IPS-15b (cell line): Measurements from ENCODE around the gene MRPS14.
A peak's percentile ranks its signal among the peaks of the same experiment; 100 is the strongest.

Source experiments
- H3K27me3 ChIP-seq: one replicate; pipeline ENCODE4 v1.6.1; 2013; ENCODE audit warnings: low read length; ENCODE audit not compliant: control insufficient read depth, insufficient read depth
- H3K36me3 ChIP-seq: one replicate; pipeline ENCODE4 v1.6.1; 2013; ENCODE audit warnings: low read length; ENCODE audit not compliant: control insufficient read depth, insufficient read depth
- H3K4me1 ChIP-seq: one replicate; pipeline ENCODE4 v1.6.1; 2013; ENCODE audit warnings: mild to moderate bottlenecking, low read length; ENCODE audit not compliant: control insufficient read depth, insufficient read depth
- H3K4me3 ChIP-seq: one replicate; pipeline ENCODE4 v1.5.1; 2013; ENCODE audit warnings: low read depth, low read length
- H3K9ac ChIP-seq: one replicate; pipeline ENCODE4 v1.6.1; 2013; ENCODE audit warnings: low read depth, mild to moderate bottlenecking, low read length
- H3K9me3 ChIP-seq: one replicate; pipeline ENCODE4 v1.6.1; 2013; ENCODE audit warnings: mild to moderate bottlenecking, low read length; ENCODE audit not compliant: control insufficient read depth, insufficient read depth

Gene MRPS14

GRCh38 chr1:174974711-174975119, 48.5 kb downstream of the MRPS14 start:
- Histone ChIP-seq H3K9ac (no peak overlapping the region), H3K9me3 (no peaks in the 10 kb centered on the region), H3K36me3 (peaks cover 43% of the 10 kb centered on the region), H3K4me1 (no peaks in the 10 kb centered on the region), H3K27me3 (no peaks in the 10 kb centered on the region), H3K4me3 (no peak overlapping the region)

DNA sequence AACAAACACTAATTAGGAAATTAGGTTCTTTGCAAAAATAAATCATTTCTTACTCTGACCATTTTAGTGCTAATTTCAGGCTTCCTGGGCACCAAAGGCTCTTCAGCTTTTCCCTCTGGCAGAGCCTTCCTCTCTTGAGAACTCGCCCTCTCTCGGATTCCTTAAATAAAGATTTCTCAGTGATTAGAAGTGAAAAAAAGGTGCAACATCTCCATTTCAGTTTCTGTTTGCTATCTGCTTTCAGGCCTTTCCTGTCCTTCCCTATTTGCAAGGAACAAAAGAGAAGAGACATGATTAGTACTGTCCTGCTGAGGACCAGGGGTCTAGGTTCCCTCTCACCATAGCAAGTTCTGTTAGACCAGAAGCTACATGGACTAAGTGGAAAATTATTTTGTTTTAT, 51.3 kb downstream of the MRPS14 start:
- no peak overlapping the region for H3K9ac ChIP-seq
- no peak overlapping the region for H3K4me3 ChIP-seq
- no peaks in the 10 kb centered on the region for H3K27me3 ChIP-seq
- H3K4me1 ChIP-seq, result no peaks in the 10 kb centered on the region
- H3K9me3 ChIP-seq, result no peaks in the 10 kb centered on the region
- H3K36me3 ChIP-seq, result peaks cover 33% of the 10 kb centered on the region

GRCh38 chr1:174971466-174971865, 51.8 kb downstream of the MRPS14 start:
- Histone ChIP-seq H3K4me1 (no peaks in the 10 kb centered on the region), H3K36me3 (peaks cover 29% of the 10 kb centered on the region), H3K4me3 (no peak overlapping the region), H3K9me3 (no peaks in the 10 kb centered on the region), H3K27me3 (no peaks in the 10 kb centered on the region), H3K9ac (no peak overlapping the region)

DNA sequence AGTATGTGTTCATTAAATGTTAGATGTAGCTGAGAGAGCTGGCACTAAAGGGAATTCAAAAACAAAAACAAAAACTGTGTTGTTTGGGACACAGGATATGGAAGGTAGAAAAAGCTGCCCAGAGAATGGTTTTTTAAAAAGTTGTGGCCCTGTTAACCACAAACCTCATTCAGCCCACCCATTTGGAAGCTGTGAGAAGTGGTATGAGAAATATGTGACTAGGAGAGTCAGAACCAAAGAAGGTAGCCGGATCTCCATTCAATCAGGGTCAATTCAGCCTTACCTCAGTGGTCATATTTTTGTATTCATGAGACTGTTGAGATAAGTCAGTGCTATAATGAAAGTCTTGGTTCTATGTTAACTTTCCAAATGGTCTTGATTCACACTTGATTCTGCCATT, 53.2 kb downstream of the MRPS14 start:
- Histone ChIP-seq H3K4me1 (no peaks in the 10 kb centered on the region), H3K9me3 (no peaks in the 10 kb centered on the region), H3K27me3 (no peaks in the 10 kb centered on the region), H3K9ac (no peak overlapping the region), H3K4me3 (no peak overlapping the region), H3K36me3 (peaks cover 16% of the 10 kb centered on the region)

DNA sequence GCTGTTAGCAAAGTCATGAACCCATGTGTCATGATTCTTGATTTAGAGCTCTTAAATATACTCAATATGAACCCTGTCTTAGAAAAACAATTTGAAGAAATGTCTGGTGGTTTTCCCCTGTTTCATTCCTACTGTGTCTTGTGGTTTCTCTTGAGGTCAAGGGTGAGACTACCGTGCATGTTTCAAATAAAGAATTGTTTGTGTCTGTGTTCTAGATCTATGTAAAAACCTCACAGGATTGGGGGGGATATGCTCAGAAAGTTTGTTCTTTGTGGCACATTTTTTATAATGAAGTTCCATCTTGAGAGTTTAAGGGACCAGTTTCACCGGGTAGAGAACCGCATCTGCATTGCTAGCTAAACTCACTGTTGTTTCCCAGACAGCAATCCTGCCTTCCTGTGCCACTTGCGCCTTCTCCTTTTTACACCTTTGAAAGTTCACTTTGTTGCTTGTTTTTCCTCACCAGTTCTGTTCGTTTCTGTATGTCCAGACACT, 54.4 kb downstream of the MRPS14 start:
- no peak overlapping the region for H3K9ac ChIP-seq
- H3K4me3 ChIP-seq, result no peak overlapping the region
- no peaks in the 10 kb centered on the region for H3K9me3 ChIP-seq
- no peaks in the 10 kb centered on the region for H3K4me1 ChIP-seq
- peaks cover 9% of the 10 kb centered on the region for H3K36me3 ChIP-seq
- H3K27me3 ChIP-seq, result no peaks in the 10 kb centered on the region

DNA sequence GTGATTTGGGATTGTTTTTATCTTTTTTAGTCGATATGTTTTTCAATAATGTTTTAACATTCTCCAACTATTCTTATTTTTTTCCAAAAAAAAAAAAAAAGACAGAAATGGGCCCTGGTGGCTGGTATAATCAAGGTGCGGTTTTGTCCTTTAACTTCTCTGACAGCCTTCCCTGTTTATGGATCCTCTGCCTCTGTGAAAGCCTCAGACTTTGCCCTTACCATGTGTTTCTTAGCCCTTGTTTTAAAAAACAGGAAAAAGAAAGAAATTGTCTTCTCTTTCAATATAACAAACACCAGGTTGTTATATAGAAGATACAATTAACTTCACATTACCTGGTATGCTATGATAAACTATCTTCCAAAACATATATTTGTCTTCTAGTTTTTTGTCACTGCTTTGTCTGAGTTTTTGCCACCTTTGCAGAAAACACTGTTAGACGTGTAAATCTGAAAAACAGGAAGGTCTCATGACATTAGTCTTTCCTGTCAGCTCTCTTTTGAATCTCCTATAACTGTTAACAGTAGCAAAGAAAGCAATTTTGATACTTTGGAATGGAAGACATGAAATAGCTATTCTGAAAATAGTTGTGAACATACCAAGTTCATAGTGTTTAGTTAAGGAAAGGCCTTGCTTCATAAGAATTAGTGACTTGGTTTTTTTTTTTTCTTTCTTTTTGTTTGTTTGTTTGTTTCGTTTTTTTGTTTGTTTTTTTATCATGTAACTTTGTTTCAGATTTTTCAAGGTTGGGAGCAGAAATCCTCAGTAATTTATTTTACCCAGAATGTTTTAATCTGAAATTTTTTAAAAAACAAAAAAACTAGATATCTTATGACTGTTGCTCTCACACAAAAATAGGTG, 55.1 kb downstream of the MRPS14 start:
- no peak overlapping the region for H3K4me3 ChIP-seq
- peaks cover 9% of the 10 kb centered on the region for H3K36me3 ChIP-seq
- no peak overlapping the region for H3K9ac ChIP-seq
- no peaks in the 10 kb centered on the region for H3K9me3 ChIP-seq
- no peaks in the 10 kb centered on the region for H3K27me3 ChIP-seq
- H3K4me1 ChIP-seq, result no peaks in the 10 kb centered on the region

DNA sequence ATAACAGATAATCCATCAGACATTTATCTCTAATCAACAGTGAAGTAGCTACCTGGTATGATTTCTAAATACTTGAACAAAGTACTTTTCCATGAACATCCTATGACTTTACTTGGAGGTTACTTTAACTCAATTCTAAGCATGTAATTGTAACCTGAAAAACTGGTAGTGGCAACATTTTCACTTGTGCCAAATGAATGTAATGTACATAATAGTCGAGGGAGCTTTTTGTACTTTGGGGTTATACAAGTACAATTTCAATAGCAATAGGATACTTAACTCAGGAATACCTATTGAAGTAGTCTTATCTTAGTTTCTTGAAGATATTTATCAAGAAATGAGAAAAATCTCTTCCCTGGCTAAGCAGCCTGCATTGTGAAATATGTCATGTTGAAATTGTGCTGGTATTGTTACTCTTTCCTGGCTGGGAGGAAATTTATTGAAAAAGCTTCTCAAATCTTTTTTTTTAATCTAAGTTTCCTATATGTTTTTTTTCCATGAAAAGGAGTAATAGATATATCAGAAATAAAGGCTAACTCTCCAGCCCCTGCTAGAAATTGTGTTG, 57.1 kb downstream of the MRPS14 start:
- Histone ChIP-seq H3K9me3 (no peaks in the 10 kb centered on the region), H3K9ac (no peak overlapping the region), H3K27me3 (no peaks in the 10 kb centered on the region), H3K4me3 (no peak overlapping the region), H3K4me1 (no peaks in the 10 kb centered on the region), H3K36me3 (peaks cover 9% of the 10 kb centered on the region)

- Histone ChIP-seq H3K9ac (peak overlapping the region; percentile 9), H3K36me3 (peaks cover 9% of the 10 kb centered on the region), H3K9me3 (no peaks in the 10 kb centered on the region), H3K4me1 (no peaks in the 10 kb centered on the region), H3K27me3 (no peaks in the 10 kb centered on the region), H3K4me3 (no peak overlapping the region)
Measured at GRCh38 chr1:174965362-174966007, 57.7 kb downstream of the MRPS14 start.

GRCh38 chr1:174964972-174965361, 58.3 kb downstream of the MRPS14 start:
- Histone ChIP-seq H3K4me3 (no peak overlapping the region), H3K9me3 (no peaks in the 10 kb centered on the region), H3K27me3 (no peaks in the 10 kb centered on the region), H3K4me1 (no peaks in the 10 kb centered on the region), H3K9ac (no peak overlapping the region), H3K36me3 (peaks cover 7% of the 10 kb centered on the region)

DNA sequence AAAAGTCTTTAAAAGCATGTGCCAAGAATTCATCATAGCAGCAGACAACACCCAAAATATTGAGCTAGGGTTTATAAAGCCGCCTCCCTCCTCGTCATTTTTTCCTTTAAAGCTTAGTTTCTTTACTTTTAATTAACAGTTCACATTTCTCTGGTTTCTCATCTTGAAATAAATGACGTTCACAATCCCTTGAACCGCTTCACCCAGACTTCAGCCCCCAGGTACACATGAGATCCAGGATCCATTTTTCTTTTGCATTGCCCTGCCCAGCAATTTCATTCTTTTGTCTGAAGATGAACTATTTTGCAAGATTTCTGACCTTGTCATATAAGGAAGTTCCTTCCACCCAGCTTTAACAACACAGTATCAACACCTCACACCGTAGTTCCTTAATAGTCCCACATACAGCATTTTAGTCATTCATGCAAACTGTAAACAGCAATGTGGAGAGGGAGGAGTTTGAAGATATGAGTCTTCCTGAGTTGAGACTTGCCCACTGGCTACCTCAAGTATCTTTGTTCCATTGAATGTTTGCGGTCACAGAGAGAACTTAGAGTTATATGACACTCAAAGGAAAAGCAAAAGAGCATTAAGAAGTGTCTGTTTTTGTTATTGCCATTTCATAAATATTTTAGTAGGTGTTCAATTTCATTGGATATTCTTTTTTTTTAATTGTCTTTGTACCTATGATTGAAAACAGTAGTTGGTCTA, 58.8 kb downstream of the MRPS14 start:
- H3K9me3 ChIP-seq, result no peaks in the 10 kb centered on the region
- H3K27me3 ChIP-seq, result no peaks in the 10 kb centered on the region
- no peak overlapping the region for H3K9ac ChIP-seq
- H3K4me3 ChIP-seq, result no peak overlapping the region
- peaks cover 3% of the 10 kb centered on the region for H3K36me3 ChIP-seq
- no peaks in the 10 kb centered on the region for H3K4me1 ChIP-seq

DNA sequence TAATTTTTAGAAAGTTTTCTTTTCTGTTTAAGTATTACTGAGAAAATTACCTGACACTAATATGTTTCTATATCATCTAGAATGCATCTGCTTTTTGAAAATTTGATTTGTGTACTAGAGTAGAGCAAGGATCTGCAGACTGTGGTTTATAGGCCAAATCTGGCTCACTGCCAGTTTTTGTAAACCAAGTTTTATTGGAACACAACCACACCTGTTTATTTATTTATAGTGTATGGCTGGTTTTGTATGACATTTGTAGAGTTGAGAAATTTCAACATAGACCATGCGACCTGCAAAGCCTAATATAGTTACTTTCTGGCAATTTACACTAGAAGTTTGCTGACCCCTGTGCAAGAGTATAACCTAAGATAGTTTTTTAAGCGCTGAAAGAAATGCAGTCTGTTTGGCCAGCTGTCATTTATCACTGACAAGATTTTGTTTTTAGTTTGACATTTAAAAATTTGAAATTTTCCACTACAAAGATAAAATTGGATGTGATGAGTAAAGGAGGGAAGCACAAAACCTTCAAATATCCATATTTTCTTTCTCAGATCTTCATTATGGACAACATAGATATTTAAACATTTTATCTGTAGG, 59.6 kb downstream of the MRPS14 start:
- Histone ChIP-seq H3K36me3 (no peaks in the 10 kb centered on the region), H3K9ac (no peak overlapping the region)

More for the DNA sequence above, 59.6 kb downstream of the MRPS14 start:
- Histone ChIP-seq H3K27me3 (no peaks in the 10 kb centered on the region), H3K9me3 (no peaks in the 10 kb centered on the region), H3K4me3 (no peak overlapping the region), H3K4me1 (no peaks in the 10 kb centered on the region)
